MM.1S (cell line): ENCODE data around the gene MYH8.

Experiments used
- DNase-seq: peaks from one replicate; pipeline ENCODE4 v3.0.0-alpha.2; 2015
- H2AFZ ChIP-seq: fragments of 300-600 bp; sonication (generic); 2 replicates; pipeline ENCODE4 v1.6.0; 2016; ENCODE audit warnings: antibody characterized with exemption, low read length
- H3F3A ChIP-seq: fragments of 300-600 bp; sonication (generic); 2 replicates; pipeline ENCODE4 v1.6.1; 2016; ENCODE audit warnings: mild to moderate bottlenecking, antibody characterized with exemption, low read length, moderate library complexity, mixed read lengths; ENCODE audit not compliant: insufficient read depth
- H3K27ac ChIP-seq: fragments of 300-600 bp; sonication (generic); 2 replicates; pipeline ENCODE4 v1.5.1; 2016; ENCODE audit warnings: mild to moderate bottlenecking, low read length
- H3K27me3 ChIP-seq: fragments of 300-600 bp; sonication (generic); replicated peaks from 2 replicates; pipeline ENCODE4 v1.6.0; 2016; ENCODE audit warnings: low read length; ENCODE audit not compliant: insufficient read depth
- H3K36me3 ChIP-seq: fragments of 300-600 bp; sonication (generic); replicated peaks from 2 replicates; pipeline ENCODE4 v1.6.1; 2016; ENCODE audit warnings: mild to moderate bottlenecking, low read length, mixed read lengths; ENCODE audit not compliant: insufficient read depth
- H3K4me1 ChIP-seq: fragments of 300-600 bp; sonication (generic); 2 replicates; pipeline ENCODE4 v1.6.1; 2016; ENCODE audit warnings: low read length, mixed read lengths
- H3K4me2 ChIP-seq: fragments of 300-600 bp; sonication (generic); 2 replicates; pipeline ENCODE4 v1.6.0; 2016; ENCODE audit warnings: low read depth, low read length
- H3K4me3 ChIP-seq: fragments of 300-600 bp; sonication (generic); 2 replicates; pipeline ENCODE4 v1.5.1; 2016; ENCODE audit warnings: low read length, mixed read lengths
- H3K79me2 ChIP-seq: fragments of 300-600 bp; sonication (generic); 2 replicates; pipeline ENCODE4 v1.6.1; 2016; ENCODE audit warnings: mixed run types, low read length, mixed read lengths
- H3K9ac ChIP-seq: fragments of 300-600 bp; sonication (generic); 2 replicates; pipeline ENCODE4 v1.6.1; 2016; ENCODE audit warnings: low read length, mixed read lengths
- H3K9me2 ChIP-seq: fragments of 300-600 bp; sonication (generic); replicated peaks from 2 replicates; pipeline ENCODE4 v1.6.1; 2016; ENCODE audit warnings: mild to moderate bottlenecking, low read length, mixed read lengths; ENCODE audit not compliant: insufficient read depth
- H3K9me3 ChIP-seq: fragments of 300-600 bp; sonication (generic); replicated peaks from 2 replicates; pipeline ENCODE4 v1.6.1; 2016; ENCODE audit warnings: mild to moderate bottlenecking, low read length, mixed read lengths; ENCODE audit not compliant: insufficient read depth
- H4K20me1 ChIP-seq: fragments of 300-600 bp; sonication (generic); 2 replicates; pipeline ENCODE4 v1.6.1; 2016; ENCODE audit warnings: mild to moderate bottlenecking, low read length, moderate library complexity, mixed read lengths; ENCODE audit not compliant: insufficient read depth
- EZH2 ChIP-seq: fragments of 300-600 bp; sonication (generic); optimal IDR thresholded peaks from 2 replicates; pipeline ENCODE3; 2017; ENCODE audit warnings: low read depth, mild to moderate bottlenecking, antibody characterized with exemption, low read length, mixed read lengths
- EZH2phosphoT487 ChIP-seq: fragments of 300-600 bp; sonication (generic); IDR thresholded peaks from 2 replicates; pipeline ENCODE4 v1.6.1; 2018; ENCODE audit warnings: antibody characterized with exemption, low read length
- TF ChIP-seq, protein P1 (sequence below): fragments of 300-600 bp; sonication (generic); IDR thresholded peaks from 2 replicates; pipeline ENCODE4 v1.5.1; 2016; ENCODE audit warnings: antibody characterized with exemption, low read length, mixed read lengths

MYH8 gene

DNA sequence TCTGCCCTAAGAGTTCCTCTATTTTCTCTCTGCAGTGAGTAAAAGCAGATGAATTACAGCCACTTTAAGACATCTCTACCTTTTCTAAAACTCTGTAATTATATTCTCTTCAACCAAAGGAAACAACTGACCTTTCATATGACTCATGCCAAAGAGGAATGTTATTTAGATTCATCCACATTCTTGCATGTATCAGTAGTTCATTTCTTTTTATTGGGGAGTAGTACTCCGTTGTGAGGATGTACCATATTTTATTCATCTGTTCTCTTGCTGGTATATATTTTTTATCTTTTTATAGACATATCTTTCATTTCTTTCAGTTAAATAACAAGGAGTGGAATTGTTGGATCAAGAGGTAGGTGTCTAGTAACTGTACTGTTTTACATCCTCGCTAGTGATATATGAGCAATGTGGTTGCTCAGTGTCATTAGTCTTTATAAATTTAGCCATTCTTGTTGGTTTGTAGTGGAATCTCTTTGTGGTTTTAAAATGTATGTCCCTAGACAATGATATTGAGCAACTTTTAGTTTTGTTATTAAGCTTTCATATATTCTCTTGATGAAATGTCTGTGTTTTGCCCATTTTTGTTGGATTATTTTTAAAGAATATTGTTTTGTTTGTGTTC lies 7.8 kb upstream of the MYH8 start:
- no peak overlapping the region for H3K27ac ChIP-seq
- H3K9ac ChIP-seq: no peak overlapping the region
- no peaks in the 10 kb centered on the region for H3K9me2 ChIP-seq
- no peak overlapping the region for H2AFZ ChIP-seq
- no peak overlapping the region for H3K4me2 ChIP-seq
- no peaks in the 10 kb centered on the region for H3K79me2 ChIP-seq
- no peak for DNase-seq
- no peaks in the 10 kb centered on the region for H3K4me1 ChIP-seq
- TF ChIP-seq EZH2phosphoT487 (no peak), EZH2 (no peak)
- TF ChIP-seq, protein P1, sequence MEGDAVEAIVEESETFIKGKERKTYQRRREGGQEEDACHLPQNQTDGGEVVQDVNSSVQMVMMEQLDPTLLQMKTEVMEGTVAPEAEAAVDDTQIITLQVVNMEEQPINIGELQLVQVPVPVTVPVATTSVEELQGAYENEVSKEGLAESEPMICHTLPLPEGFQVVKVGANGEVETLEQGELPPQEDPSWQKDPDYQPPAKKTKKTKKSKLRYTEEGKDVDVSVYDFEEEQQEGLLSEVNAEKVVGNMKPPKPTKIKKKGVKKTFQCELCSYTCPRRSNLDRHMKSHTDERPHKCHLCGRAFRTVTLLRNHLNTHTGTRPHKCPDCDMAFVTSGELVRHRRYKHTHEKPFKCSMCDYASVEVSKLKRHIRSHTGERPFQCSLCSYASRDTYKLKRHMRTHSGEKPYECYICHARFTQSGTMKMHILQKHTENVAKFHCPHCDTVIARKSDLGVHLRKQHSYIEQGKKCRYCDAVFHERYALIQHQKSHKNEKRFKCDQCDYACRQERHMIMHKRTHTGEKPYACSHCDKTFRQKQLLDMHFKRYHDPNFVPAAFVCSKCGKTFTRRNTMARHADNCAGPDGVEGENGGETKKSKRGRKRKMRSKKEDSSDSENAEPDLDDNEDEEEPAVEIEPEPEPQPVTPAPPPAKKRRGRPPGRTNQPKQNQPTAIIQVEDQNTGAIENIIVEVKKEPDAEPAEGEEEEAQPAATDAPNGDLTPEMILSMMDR: no peak
- no peaks in the 10 kb centered on the region for H3F3A ChIP-seq
- no peaks in the 10 kb centered on the region for H4K20me1 ChIP-seq
- no peaks in the 10 kb centered on the region for H3K9me3 ChIP-seq
- H3K4me3 ChIP-seq: no peak overlapping the region
- H3K36me3 ChIP-seq: no peaks in the 10 kb centered on the region
- no peaks in the 10 kb centered on the region for H3K27me3 ChIP-seq

DNA sequence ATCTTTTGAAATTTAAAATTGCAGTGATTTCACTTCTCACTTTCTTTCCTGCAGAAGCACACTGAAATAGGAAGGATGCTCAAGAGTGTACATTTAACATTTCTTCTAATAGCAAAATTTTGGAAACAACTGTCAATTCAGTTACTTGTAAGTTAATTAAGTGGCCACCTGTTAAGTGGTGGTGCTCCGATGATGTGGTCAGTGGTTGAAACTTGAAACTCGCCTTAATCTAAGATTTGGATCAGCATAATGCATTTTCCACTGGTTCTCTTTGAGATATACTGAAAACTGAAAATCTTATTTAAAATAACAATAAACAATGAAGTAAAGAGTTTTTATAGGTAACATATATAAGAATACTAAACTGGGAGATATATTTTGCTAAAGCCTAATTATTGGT lies 7.0 kb upstream of the MYH8 start:
- Histone ChIP-seq H3K36me3 (no peaks in the 10 kb centered on the region), H3F3A (no peaks in the 10 kb centered on the region), H2AFZ (no peak overlapping the region), H3K9me2 (no peaks in the 10 kb centered on the region), H3K4me3 (no peak overlapping the region), H3K9ac (no peak overlapping the region), H3K79me2 (no peaks in the 10 kb centered on the region), H3K4me1 (no peaks in the 10 kb centered on the region), H3K27ac (no peak overlapping the region), H3K27me3 (no peaks in the 10 kb centered on the region), H3K9me3 (no peaks in the 10 kb centered on the region), H3K4me2 (no peak overlapping the region), H4K20me1 (no peaks in the 10 kb centered on the region)
- TF ChIP-seq EZH2phosphoT487 (no peak), EZH2 (no peak)
- TF ChIP-seq, protein P1: no peak
- no peak for DNase-seq

DNA sequence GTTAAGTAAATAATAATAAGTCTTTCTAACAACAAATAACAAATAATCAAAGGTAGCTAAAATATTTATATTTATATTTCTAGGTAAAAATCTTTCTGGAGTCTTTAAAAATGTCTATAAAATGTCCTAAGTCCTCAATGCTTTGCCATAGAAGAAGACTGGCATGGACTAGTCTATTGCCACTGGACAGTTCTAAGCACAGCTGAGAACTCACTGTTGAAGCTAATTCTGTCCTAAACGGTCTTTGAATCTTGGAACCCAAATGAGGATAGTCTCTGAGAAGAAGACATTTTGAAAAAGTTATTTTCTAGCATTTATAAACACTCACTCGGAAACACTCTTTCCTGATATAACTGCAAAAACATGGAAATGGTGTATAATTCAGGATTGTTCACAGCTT lies 539 bp downstream of the MYH8 start:
- Histone ChIP-seq H3K4me2 (no peak overlapping the region), H3F3A (no peaks in the 10 kb centered on the region), H3K27me3 (no peaks in the 10 kb centered on the region), H3K9me3 (no peaks in the 10 kb centered on the region), H3K9me2 (no peaks in the 10 kb centered on the region), H3K79me2 (no peaks in the 10 kb centered on the region), H2AFZ (no peak overlapping the region), H3K4me1 (no peaks in the 10 kb centered on the region), H3K4me3 (no peak overlapping the region), H4K20me1 (no peaks in the 10 kb centered on the region), H3K36me3 (no peaks in the 10 kb centered on the region), H3K9ac (no peak overlapping the region), H3K27ac (no peak overlapping the region)
- no peak for TF ChIP-seq EZH2
- TF ChIP-seq, protein P1: no peak
- TF ChIP-seq EZH2phosphoT487: no peak
- no peak for DNase-seq
